SU-DHL-6 (cell line): ENCODE measurements around the gene ARHGAP6.

Experiments
- EZH2phosphoT487 ChIP-seq: fragments of 200-600 bp; sonication (generic), shearing (Covaris generic); conservative IDR thresholded peaks from 2 replicates; pipeline ENCODE4 v1.6.1; 2018; ENCODE audit warnings: mild to moderate bottlenecking, antibody characterized with exemption, low read length, moderate library complexity, mixed read lengths
- TF ChIP-seq, protein P1 (sequence below): fragments of 200-600 bp; sonication (generic); IDR thresholded peaks from one replicate; pipeline ENCODE4 v1.5.1; 2017; ENCODE audit warnings: antibody characterized with exemption, mild to moderate bottlenecking, low read length, moderate library complexity; ENCODE audit not compliant: insufficient read depth, poor library complexity, severe bottlenecking

- TF ChIP-seq, protein P1, sequence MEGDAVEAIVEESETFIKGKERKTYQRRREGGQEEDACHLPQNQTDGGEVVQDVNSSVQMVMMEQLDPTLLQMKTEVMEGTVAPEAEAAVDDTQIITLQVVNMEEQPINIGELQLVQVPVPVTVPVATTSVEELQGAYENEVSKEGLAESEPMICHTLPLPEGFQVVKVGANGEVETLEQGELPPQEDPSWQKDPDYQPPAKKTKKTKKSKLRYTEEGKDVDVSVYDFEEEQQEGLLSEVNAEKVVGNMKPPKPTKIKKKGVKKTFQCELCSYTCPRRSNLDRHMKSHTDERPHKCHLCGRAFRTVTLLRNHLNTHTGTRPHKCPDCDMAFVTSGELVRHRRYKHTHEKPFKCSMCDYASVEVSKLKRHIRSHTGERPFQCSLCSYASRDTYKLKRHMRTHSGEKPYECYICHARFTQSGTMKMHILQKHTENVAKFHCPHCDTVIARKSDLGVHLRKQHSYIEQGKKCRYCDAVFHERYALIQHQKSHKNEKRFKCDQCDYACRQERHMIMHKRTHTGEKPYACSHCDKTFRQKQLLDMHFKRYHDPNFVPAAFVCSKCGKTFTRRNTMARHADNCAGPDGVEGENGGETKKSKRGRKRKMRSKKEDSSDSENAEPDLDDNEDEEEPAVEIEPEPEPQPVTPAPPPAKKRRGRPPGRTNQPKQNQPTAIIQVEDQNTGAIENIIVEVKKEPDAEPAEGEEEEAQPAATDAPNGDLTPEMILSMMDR, result no peak
- no peak for TF ChIP-seq EZH2phosphoT487
These were observed 101.2 kb downstream of the ARHGAP6 start for GRCh38 chrX:11564546-11564945.
